HCT116 (cell line): ENCODE measurements around the gene LRRC74B. TPM values are rescaled to one million over a fixed set of nuclear protein-coding genes. Genes with fewer than 3 reads are reported as not detected.

Experiments used
- ATAC-seq: fragments of 200-7000 bp; cut with Tn5 transposase; 2 replicates; pipeline ENCODE4 v1.9.1; 2020; ENCODE audit warnings: mild to moderate bottlenecking, moderate library complexity
- BruUV-seq: library from RNA; stranded (reverse); fragments of 400-500 nt; replicated peaks from 2 replicates; lab custom pipeline; 2021; lab: Mats Ljungman, UMichigan
- CTCF ChIA-PET: fragments of 300-600 bp; sonication (Branson Sonifier 250); formaldehyde crosslinking; loops from one replicate; lab custom pipeline; 2021; ENCODE audit warnings: antibody characterized with exemption; lab: Charles Lee
- POLR2A ChIA-PET: fragments of 300-600, 350-600 bp; sonication (Branson Sonifier 250); formaldehyde crosslinking; loops from one replicate; lab custom pipeline; 2021; ENCODE audit warnings: antibody characterized with exemption; lab: Charles Lee
- RAD21 ChIA-PET, 2 experiments: fragments of 300-600 bp; sonication (Branson Sonifier 250); formaldehyde crosslinking; loops; one replicate each; lab custom pipeline; 2023; ENCODE audit warnings: low total read pairs in 2 of 2; ENCODE audit not compliant: uncharacterized antibody in 2 of 2, unreplicated experiment in 2 of 2, low non-redundant PET in 1 of 2; lab: Charles Lee
- DNase-seq: peaks from one replicate; pipeline ENCODE4 v3.0.0-alpha.2; 2010; ENCODE audit warnings: low read depth, low spot score
- H2AFZ ChIP-seq: fragments of 200-600 bp; shearing (Covaris generic), sonication (generic); 2 replicates; pipeline ENCODE4 v1.6.1; 2017; ENCODE audit warnings: low read depth, mixed run types, mixed read lengths, antibody characterized with exemption, low read length; ENCODE audit not compliant: poor library complexity, severe bottlenecking
- H3K27ac ChIP-seq: 2 replicates; pipeline ENCODE4 v1.5.1; 2012; ENCODE audit warnings: low read depth, low read length
- H3K27me3 ChIP-seq: fragments of 200-600 bp; sonication (generic); 2 replicates; pipeline ENCODE4 v1.6.1; 2016; ENCODE audit warnings: mixed run types, low read length, mixed read lengths; ENCODE audit not compliant: insufficient read depth
- H3K36me3 ChIP-seq, 2 experiments: fragments of 200-500 bp in 1 of 2; fragments of 200-600 bp in 1 of 2; sonication (Bioruptor generic) in 1 of 2; sonication (generic) in 1 of 2; 2 replicates each; pipeline versions ENCODE4 v1.5.1 to v1.6.1; 2014 to 2016; ENCODE audit warnings: low read length in 2 of 2, inconsistent platforms in 1 of 2, mixed read lengths in 1 of 2, mixed run types in 1 of 2; ENCODE audit not compliant: insufficient read depth in 2 of 2, control insufficient read depth in 1 of 2
- H3K4me1 ChIP-seq, 2 experiments: fragments of 200-600 bp in 1 of 2; sonication (generic) in 1 of 2; 2 replicates each; pipeline versions ENCODE4 v1.5.1 to v1.6.1; 2012 to 2017; ENCODE audit warnings: low read length in 2 of 2, inconsistent platforms in 1 of 2, mild to moderate bottlenecking in 1 of 2, mixed read lengths in 1 of 2, mixed run types in 1 of 2, moderate library complexity in 1 of 2; ENCODE audit not compliant: insufficient read depth in 2 of 2, control insufficient read depth in 1 of 2
- H3K4me2 ChIP-seq: fragments of 200-600 bp; sonication (generic); 2 replicates; pipeline ENCODE4 v1.6.1; 2017; ENCODE audit warnings: mixed run types, low read length, mixed read lengths
- H3K4me3 ChIP-seq, 2 experiments: fragments of 200-600 bp in 1 of 2; sonication (generic) in 1 of 2; replicated peaks in 1 of 2; 2 replicates each; pipeline ENCODE4 v1.5.1; 2011 to 2016; ENCODE audit warnings: low read length in 2 of 2, control low read depth in 1 of 2, low read depth in 1 of 2, mild to moderate bottlenecking in 1 of 2, mixed read lengths in 1 of 2, mixed run types in 1 of 2
- H3K79me2 ChIP-seq: fragments of 200-600 bp; sonication (generic); 2 replicates; pipeline ENCODE4 v1.6.1; 2017; ENCODE audit warnings: mild to moderate bottlenecking, mixed run types, low read length, moderate library complexity, mixed read lengths; ENCODE audit not compliant: insufficient read depth
- H3K9ac ChIP-seq: fragments of 200-600 bp; sonication (generic); 2 replicates; pipeline ENCODE4 v1.6.1; 2016; ENCODE audit warnings: low read length, mixed read lengths
- H3K9me2 ChIP-seq: fragments of 200-600 bp; sonication (generic), shearing (Covaris generic); 2 replicates; pipeline ENCODE4 v1.6.1; 2017; ENCODE audit warnings: mixed run types, mild to moderate bottlenecking, moderate library complexity; ENCODE audit not compliant: insufficient read depth
- H3K9me3 ChIP-seq, 2 experiments: fragments of 200-500 bp in 1 of 2; fragments of 200-600 bp in 1 of 2; sonication (Bioruptor generic) in 1 of 2; sonication (generic) in 1 of 2; 2 replicates each; pipeline ENCODE4 v1.6.1; 2014 to 2017; ENCODE audit warnings: low read length in 2 of 2, mixed read lengths in 2 of 2, inconsistent platforms in 1 of 2, low read depth in 1 of 2, mild to moderate bottlenecking in 1 of 2, mixed run types in 1 of 2, moderate library complexity in 1 of 2; ENCODE audit not compliant: control insufficient read depth in 1 of 2, insufficient read depth in 1 of 2
- H4K20me1 ChIP-seq: fragments of 200-600 bp; sonication (generic), shearing (Covaris generic); 2 replicates; pipeline ENCODE4 v1.6.1; 2017; ENCODE audit warnings: mixed run types, mild to moderate bottlenecking, moderate library complexity; ENCODE audit not compliant: insufficient read depth
- ATF3 ChIP-seq: IDR thresholded peaks from 2 replicates; pipeline ENCODE4 v1.6.1; 2012
- CBX3 ChIP-seq: IDR thresholded peaks from 2 replicates; pipeline ENCODE4 v1.6.1; 2012; ENCODE audit warnings: low read depth
- CEBPB ChIP-seq: IDR thresholded peaks from 2 replicates; pipeline ENCODE4 v1.6.1; 2012; ENCODE audit warnings: low read depth
- EGR1 ChIP-seq: IDR thresholded peaks from 2 replicates; pipeline ENCODE4 v1.6.1; 2012; ENCODE audit warnings: low read depth
- ELF1 ChIP-seq: IDR thresholded peaks from 2 replicates; pipeline ENCODE4 v1.6.1; 2012; ENCODE audit warnings: low read depth, borderline replicate concordance
- EZH2 ChIP-seq: fragments of 200-600 bp; sonication (generic); IDR thresholded peaks from 2 replicates; pipeline ENCODE4 v1.6.1; 2017; ENCODE audit warnings: antibody characterized with exemption, mixed run types
- EZH2phosphoT487 ChIP-seq: fragments of 200-600 bp; IDR thresholded peaks from 2 replicates; pipeline ENCODE4 v1.6.1; 2018; ENCODE audit warnings: antibody characterized with exemption, borderline replicate concordance
- FOSL1 ChIP-seq: IDR thresholded peaks from 2 replicates; pipeline ENCODE4 v1.6.1; 2012; ENCODE audit warnings: low read depth
- JUND ChIP-seq: IDR thresholded peaks from 2 replicates; pipeline ENCODE4 v1.6.1; 2012
- POLR2A ChIP-seq: IDR thresholded peaks from 2 replicates; pipeline ENCODE4 v1.7.0; 2011; ENCODE audit warnings: borderline replicate concordance; ENCODE audit not compliant: insufficient read depth, insufficient read length; ENCODE audit errors: extremely low read depth
- RAD21 ChIP-seq: IDR thresholded peaks from 2 replicates; pipeline ENCODE4 v1.6.1; 2012; ENCODE audit warnings: low read depth, mild to moderate bottlenecking
- SIN3A ChIP-seq: IDR thresholded peaks from 2 replicates; pipeline ENCODE4 v1.6.1; 2012; ENCODE audit warnings: low read depth
- SP1 ChIP-seq: IDR thresholded peaks from 2 replicates; pipeline ENCODE4 v1.6.1; 2012; ENCODE audit warnings: low read depth
- SRF ChIP-seq: IDR thresholded peaks from 2 replicates; pipeline ENCODE4 v1.6.1; 2012; ENCODE audit warnings: low read depth
- TCF7L2 ChIP-seq: IDR thresholded peaks from 2 replicates; pipeline ENCODE4 v1.7.0; 2011; ENCODE audit warnings: borderline replicate concordance, inconsistent platforms; ENCODE audit not compliant: insufficient read depth, insufficient read length; ENCODE audit errors: extremely low read depth
- YY1 ChIP-seq: IDR thresholded peaks from 2 replicates; pipeline ENCODE4 v1.6.1; 2011; ENCODE audit warnings: low read length, low read depth, moderate library complexity, mild to moderate bottlenecking; ENCODE audit not compliant: insufficient replicate concordance; ENCODE audit errors: extremely low read depth
- ZBTB33 ChIP-seq: IDR thresholded peaks from 2 replicates; pipeline ENCODE4 v1.6.1; 2011; ENCODE audit warnings: mild to moderate bottlenecking, low read length, moderate library complexity; ENCODE audit not compliant: insufficient replicate concordance; ENCODE audit errors: extremely low read depth
- ZFX ChIP-seq: fragments of 450-650 bp; IDR thresholded peaks from 2 replicates; pipeline ENCODE4 v1.6.1; 2017
- ZNF274 ChIP-seq: fragments of 200-500 bp; sonication (Bioruptor generic); IDR thresholded peaks from 2 replicates; pipeline ENCODE4 v1.6.1; 2014; ENCODE audit warnings: mild to moderate bottlenecking, low read depth, low read length, inconsistent platforms
- intact Hi-C: fragments of 100-400 bp; cut with micrococcal nuclease; formaldehyde crosslinking; loops from 2 replicates; pipeline ENCODE4 v1.10.0; 2022
- total RNA-seq: library from RNA; stranded (reverse); gene quantifications from one replicate; pipeline ENCODE4 v1.2.1, GENCODE V29; 2021; ENCODE audit not compliant: unreplicated experiment

The LRRC74B gene
- total RNA-seq, 1 experiment from 2014 or later: not detected

- Histone ChIP-seq H3K79me2 (no peaks in the 10 kb centered on the region), H3K36me3 (no peaks in the 10 kb centered on the region), H3K27ac (no peak overlapping the region), H3K4me3 (no peak overlapping the region), H3K9me2 (no peaks in the 10 kb centered on the region), H3K9me3 (no peaks in the 10 kb centered on the region), H3K4me2 (no peak overlapping the region), H4K20me1 (no peaks in the 10 kb centered on the region)
- intact Hi-C loops: no loop called here
- DNase-seq: no peak
- BruUV-seq: no TSS peak
- no peak for ATAC-seq
- CTCF ChIA-PET: no interaction called here
- RAD21 ChIA-PET: no interaction called here
- TF ChIP-seq POLR2A: no peak
- no peak for TF ChIP-seq CEBPB
- TF ChIP-seq CBX3: no peak
- no peak for TF ChIP-seq FOSL1
- TF ChIP-seq SRF: no peak
- TF ChIP-seq ZBTB33: no peak
- no peak for TF ChIP-seq RAD21
- TF ChIP-seq SP1: no peak
- no peak for TF ChIP-seq EZH2
- TF ChIP-seq ATF3: no peak
- TF ChIP-seq, all 23 proteins: peak for 0
- Histone ChIP-seq H3K27me3 (no peaks in the 10 kb centered on the region), H3K4me1 (no peaks in the 10 kb centered on the region), H2AFZ (no peak overlapping the region), H3K9ac (no peak overlapping the region)
- POLR2A ChIA-PET: no interaction called here
These were observed 11.9 kb upstream of the LRRC74B start for GRCh38 chr22:21033895-21034294.

GRCh38 chr22:21034989-21035388 lies 10.8 kb upstream of the LRRC74B start:
- Histone ChIP-seq H3K9ac (no peak overlapping the region), H4K20me1 (no peaks in the 10 kb centered on the region), H3K27ac (no peak overlapping the region), H3K9me2 (no peaks in the 10 kb centered on the region), H3K36me3 (no peaks in the 10 kb centered on the region), H3K79me2 (no peaks in the 10 kb centered on the region), H3K9me3 (no peaks in the 10 kb centered on the region), H3K4me3 (no peak overlapping the region), H3K4me1 (no peaks in the 10 kb centered on the region), H3K27me3 (no peaks in the 10 kb centered on the region), H2AFZ (no peak overlapping the region), H3K4me2 (no peak overlapping the region)
- TF ChIP-seq ZNF274 (no peak), YY1 (no peak), TCF7L2 (no peak), SIN3A (no peak), EGR1 (no peak), POLR2A (no peak), RAD21 (no peak), ZFX (no peak), EZH2phosphoT487 (no peak), JUND (no peak), SRF (no peak), CBX3 (no peak), SP1 (no peak), ELF1 (no peak)
- CTCF ChIA-PET: no interaction called here
- BruUV-seq: no TSS peak
- RAD21 ChIA-PET: no interaction called here
- ATAC-seq (no peak), DNase-seq (no peak)
- intact Hi-C loops: no loop called here
- POLR2A ChIA-PET: no interaction called here
